Measurements from ENCODE around the gene HSP90AB1. TPM values are rescaled to one million over a fixed set of nuclear protein-coding genes. Genes with fewer than 3 reads are reported as not detected.

The HSP90AB1 gene
- total and polyA plus RNA-seq, 12 donors: 235 to 1,053 (median 904) TPM

DNA sequence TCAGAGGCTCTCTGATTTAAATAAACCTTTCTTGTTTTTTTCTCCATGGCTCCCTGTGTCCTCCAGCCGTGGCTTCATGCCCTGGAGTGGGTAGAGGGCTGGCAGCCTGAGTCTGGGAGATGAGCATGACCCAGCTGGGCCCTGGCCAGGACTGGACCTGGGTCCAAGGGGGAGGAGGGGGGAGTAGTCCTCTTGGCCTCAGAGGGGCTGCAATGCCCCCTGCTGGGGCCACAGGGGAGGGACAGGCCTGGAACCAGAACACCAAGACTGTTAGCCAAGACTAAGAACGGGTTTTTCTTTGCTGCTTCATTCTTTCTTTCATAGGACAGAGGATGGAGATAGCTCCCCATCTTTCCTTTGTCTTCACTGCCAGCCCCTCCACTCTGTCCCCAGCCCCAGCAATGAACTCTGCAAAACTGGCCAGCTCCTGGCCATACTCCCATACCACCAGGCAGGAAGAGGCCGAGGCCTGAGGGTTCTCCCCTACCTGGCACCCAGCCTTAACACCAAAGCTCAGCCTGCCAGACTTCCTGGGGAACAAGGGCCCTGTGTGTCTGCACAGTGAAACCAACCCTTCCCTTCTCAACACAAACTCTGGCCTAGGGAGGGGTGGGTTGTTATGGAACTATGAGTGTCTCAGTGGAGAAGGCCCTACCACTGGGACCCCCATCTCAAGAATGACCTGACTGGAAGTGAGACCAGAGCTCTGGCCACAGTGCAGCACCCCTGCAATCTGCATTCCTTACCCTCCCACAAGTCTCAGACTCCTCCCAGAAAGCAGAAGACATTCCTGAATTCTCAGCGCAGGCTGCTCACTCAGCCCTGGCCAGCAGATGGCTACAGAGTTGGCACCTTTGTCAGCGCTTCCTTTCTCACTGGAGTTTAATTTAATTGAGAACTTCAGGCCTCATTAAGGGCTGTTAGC lies 12.5 kb upstream of the HSP90AB1 start:
- Histone ChIP-seq H3K27ac (peak overlapping the region; percentile 52 to 98 (median 90)), H3K9me3 (no peaks in the 10 kb centered on the region), H3K36me3 (peaks cover 0 to 55% (median 24%) of the 10 kb centered on the region in 9 donors), H3K27me3 (no peaks in the 10 kb centered on the region), H3K4me1 (peaks cover 23 to 91% (median 64%) of the 10 kb centered on the region in 9 donors), H3K4me3 (no peak overlapping the region)
- ATAC-seq (peak; percentile 54 to 83 (median 71)), DNase-seq (peak; percentile 89 to 90)
- intact Hi-C loops (cut with DNase I): loop anchor here (1.0 to 10.0 kb wide), 10 partner anchors 13 to 140 kb away; no protein-coding TSS in a partner anchor
- TF ChIP-seq CTCF (IDR thresholded peaks at IDR 0.05): peak; percentile 69 to 89 (median 86)
- WGBS, 2 donors: 14 to 19% methylated on average over 5 of the region's 5 CpGs

- no peaks in the 10 kb centered on the region for H3K9me3 ChIP-seq
- H3K27ac ChIP-seq: peak overlapping the region in 9 of 10 donors; percentile 75 to 98 (median 90)
- intact Hi-C loops (cut with DNase I): loop anchor here (2.0 to 10.0 kb wide), 7 partner anchors 14 to 140 kb away; no protein-coding TSS in a partner anchor
- 63% methylated on average over 6 of the region's 6 CpGs for WGBS, 2 donors
- H3K27me3 ChIP-seq: no peaks in the 10 kb centered on the region
- DNase-seq (no peak), ATAC-seq (no peak)
- no peak overlapping the region for H3K4me3 ChIP-seq
- H3K36me3 ChIP-seq: peaks cover 0 to 46% (median 24%) of the 10 kb centered on the region in 9 donors
- peaks cover 23 to 83% (median 57%) of the 10 kb centered on the region in 9 donors for H3K4me1 ChIP-seq
- no peak for TF ChIP-seq CTCF (IDR thresholded peaks at IDR 0.05)
These were observed 11.6 kb upstream of the HSP90AB1 start for GRCh38 chr6:44235269-44235668.

DNA sequence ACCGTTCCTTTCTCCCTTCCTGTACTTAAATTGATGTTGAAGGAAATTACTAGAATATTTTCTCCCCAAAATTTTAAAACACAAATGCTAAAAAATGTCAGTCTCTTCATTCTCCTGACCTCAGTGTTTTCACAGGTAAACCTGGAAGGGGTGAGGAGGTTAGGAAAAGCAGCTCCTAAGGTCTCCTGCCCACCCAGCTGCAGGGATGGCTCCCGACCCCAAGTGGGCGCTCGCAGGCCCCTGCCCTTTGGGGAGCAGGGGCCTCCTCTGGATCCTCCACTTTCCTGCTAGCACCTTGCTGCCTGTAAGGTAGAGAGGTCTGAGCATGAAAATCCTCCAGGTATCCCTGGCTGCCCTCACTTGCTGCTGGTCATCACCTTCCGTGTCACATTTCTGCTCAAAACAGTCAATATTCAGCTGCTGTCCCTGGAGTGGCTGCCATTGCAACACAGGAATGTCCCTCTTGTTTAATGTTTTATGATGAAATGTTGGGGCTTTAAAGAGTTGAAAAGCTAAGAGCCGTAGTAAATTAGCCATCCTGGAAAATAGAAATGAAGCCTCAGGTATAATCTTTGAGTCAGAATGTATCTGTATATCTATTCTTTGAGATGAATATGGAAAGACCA lies 10.9 kb upstream of the HSP90AB1 start:
- intact Hi-C loops (cut with DNase I): loop anchor here (2.0 to 10.0 kb wide), 7 partner anchors 15 to 141 kb away; no protein-coding TSS in a partner anchor
- Histone ChIP-seq H3K27me3 (no peaks in the 10 kb centered on the region), H3K4me1 (peaks cover 23 to 76% (median 55%) of the 10 kb centered on the region in 9 donors), H3K27ac (peak overlapping the region in 8 of 10 donors; percentile 0 to 98 (median 94)), H3K9me3 (no peaks in the 10 kb centered on the region), H3K4me3 (no peak overlapping the region), H3K36me3 (peaks cover 0 to 39% (median 24%) of the 10 kb centered on the region in 9 donors)
- TF ChIP-seq CTCF (IDR thresholded peaks at IDR 0.05): no peak
- DNase-seq: no peak
- WGBS, 2 donors: 88% methylated on average over 6 of the region's 6 CpGs
- ATAC-seq: no peak
